GM21526 (cell line): ENCODE measurements around the gene DKKL1.

Source experiments
- ATAC-seq: cut with Tn5 transposase; IDR thresholded peaks from one replicate; pipeline ENCODE4 v1.9.1; 2021; ENCODE audit warnings: moderate library complexity; ENCODE audit not compliant: unreplicated experiment, low FRiP score

DKKL1 gene

GRCh38 chr19:49418511-49418910, 54.8 kb downstream of the DKKL1 start:
- ATAC-seq, result no peak

- no peak for ATAC-seq
Observed at GRCh38 chr19:49419173-49419572, 55.5 kb downstream of the DKKL1 start.

DNA sequence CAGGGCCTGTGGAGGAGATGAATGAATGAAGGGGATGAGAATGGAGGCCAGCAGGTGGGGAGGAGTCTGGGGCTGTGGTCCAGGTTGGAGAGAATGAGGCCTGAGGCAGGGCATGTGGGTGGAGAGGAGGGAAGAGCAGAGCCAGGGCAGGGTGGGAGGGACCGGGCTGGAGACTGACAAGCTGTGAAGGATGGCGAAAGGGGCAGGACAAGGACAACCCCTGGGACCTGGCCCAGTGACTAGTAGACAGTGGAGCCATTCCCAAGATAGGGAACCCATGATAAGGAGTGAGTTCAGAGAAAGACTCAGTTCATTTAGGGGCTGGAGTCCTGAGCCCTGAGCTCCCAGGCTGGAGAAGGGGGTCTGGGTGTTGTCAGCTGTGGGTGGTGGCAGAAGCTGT, 56.5 kb downstream of the DKKL1 start:
- no peak for ATAC-seq

DNA sequence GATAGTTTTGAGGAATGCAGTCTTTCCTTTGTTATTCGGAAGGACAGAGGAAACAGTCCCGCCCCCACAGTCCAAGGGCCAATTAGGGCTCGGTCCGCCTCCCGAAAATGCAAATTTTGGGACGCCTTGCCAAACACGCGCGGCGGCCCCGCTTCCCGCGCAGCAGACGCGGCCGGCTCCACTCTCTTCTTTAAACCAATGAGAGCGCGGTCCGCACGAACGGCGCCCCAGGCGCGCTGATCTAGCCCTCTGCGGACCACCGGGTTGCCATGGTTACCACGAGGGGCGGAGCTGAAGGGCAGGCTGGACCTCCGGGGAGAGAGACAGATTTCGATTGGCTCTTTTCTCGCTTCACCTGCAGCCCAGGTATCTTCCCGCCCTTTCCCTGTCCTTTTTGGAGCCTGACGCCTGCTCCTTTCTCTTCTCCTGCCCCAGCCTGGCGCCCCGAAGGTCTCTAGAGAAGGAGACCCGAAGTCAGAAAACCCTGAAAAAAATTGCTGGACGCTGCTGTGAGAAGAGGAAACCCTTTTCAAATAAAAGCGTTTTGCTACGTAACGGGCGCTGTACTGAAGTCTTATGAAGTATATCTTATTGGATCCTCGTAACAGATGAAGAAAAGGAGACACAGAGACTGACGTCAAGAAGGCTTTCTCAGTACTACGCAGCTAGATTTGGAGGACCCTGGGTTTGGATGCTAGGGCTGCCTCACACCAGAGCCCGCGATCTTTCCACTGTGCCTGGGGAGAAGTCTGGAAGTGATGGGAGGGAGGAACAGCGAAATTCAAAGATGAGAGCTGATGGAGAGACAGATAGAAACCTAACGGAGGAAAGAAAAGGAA, 57.6 kb downstream of the DKKL1 start:
- no peak for ATAC-seq

DNA sequence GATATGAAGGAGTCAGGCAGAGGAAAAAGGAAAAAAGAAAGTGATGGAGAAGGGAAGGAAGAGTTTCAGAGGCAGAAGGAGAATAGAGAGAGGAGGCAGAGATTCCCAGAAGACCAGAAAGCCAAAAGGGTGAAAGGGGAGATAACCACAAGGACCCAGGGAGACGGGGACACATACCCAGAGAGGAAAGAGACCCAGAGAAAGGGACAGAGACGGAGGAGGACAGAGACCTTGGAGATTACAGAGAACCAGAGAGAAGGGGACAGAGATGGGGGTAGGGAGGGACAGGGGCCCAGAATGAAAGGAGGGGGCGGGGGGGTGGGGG, 58.2 kb downstream of the DKKL1 start:
- ATAC-seq, result no peak

GRCh38 chr19:49422407-49423070, 58.9 kb downstream of the DKKL1 start:
- no peak for ATAC-seq

GRCh38 chr19:49423071-49423984, 59.7 kb downstream of the DKKL1 start, which contains the start of gene PTH2:
PTH2 (minus strand) TSS chr19:49423441; CDS start chr19:49423339, 102 bp downstream.
- no peak for ATAC-seq

DNA sequence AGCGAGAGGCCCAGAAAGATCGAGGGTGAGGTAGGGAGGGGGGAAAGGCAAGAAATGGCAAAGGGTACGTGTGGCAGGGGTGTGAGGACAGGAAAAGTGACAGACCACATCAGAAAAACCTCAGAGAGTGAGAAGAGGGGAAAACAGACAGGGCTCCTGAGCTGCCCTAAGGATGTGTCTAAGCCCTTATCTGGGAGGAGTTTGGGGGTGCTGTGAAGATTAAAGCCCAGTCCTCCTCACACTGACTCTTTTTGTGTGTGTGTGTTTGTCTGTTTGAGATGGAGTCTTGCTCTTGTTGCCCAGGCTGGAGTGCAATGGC, 60.3 kb downstream of the DKKL1 start:
- ATAC-seq, result no peak
